ENCODE results near the gene TOGARAM1. TPM values are rescaled to one million over a fixed set of nuclear protein-coding genes. Genes with fewer than 3 reads are reported as not detected.

TOGARAM1 gene
- total RNA-seq, 4 donors from 2014 or later: 6.3 to 19.1 (median 9.7) TPM

DNA sequence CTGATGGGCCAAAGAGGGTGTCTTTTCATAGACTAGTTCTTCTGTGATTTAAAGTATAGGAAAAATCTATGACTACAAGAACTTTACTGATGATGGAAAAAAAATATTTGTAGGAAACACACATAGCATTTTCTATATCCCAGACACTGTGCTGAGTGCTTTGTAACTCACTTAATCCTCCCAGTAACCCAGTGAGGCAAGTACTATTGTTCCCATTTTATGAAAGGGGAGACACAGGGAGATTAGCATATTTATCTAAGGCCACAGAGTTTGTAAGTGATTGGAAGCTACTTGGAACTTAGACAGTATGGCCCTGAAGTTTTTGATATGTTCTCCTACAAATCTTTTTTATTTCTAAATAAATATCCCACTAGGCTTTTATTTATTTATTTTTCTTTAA lies 141.8 kb downstream of the TOGARAM1 start:
- Histone ChIP-seq H3K36me3 (peaks cover 0 to 76% of the 10 kb centered on the region in 2 donors), H3K4me3 (no peak overlapping the region), H3K27ac (no peak overlapping the region), H3K4me1 (peaks cover 0 to 9% of the 10 kb centered on the region in 2 donors), H3K9me3 (no peaks in the 10 kb centered on the region), H3K27me3 (no peaks in the 10 kb centered on the region)
- TF ChIP-seq, protein P1, sequence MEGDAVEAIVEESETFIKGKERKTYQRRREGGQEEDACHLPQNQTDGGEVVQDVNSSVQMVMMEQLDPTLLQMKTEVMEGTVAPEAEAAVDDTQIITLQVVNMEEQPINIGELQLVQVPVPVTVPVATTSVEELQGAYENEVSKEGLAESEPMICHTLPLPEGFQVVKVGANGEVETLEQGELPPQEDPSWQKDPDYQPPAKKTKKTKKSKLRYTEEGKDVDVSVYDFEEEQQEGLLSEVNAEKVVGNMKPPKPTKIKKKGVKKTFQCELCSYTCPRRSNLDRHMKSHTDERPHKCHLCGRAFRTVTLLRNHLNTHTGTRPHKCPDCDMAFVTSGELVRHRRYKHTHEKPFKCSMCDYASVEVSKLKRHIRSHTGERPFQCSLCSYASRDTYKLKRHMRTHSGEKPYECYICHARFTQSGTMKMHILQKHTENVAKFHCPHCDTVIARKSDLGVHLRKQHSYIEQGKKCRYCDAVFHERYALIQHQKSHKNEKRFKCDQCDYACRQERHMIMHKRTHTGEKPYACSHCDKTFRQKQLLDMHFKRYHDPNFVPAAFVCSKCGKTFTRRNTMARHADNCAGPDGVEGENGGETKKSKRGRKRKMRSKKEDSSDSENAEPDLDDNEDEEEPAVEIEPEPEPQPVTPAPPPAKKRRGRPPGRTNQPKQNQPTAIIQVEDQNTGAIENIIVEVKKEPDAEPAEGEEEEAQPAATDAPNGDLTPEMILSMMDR (IDR thresholded peaks at IDR 0.05 in 4 of 5, conservative IDR thresholded peaks at IDR 0.05 in 1 of 5): no peak
- TF ChIP-seq POLR2A (IDR thresholded peaks at IDR 0.05): no peak
- DNase-seq (no peak), ATAC-seq (no peak)
- intact Hi-C loops (cut with DNase I; ENCODE audit: low total_unique reads) (no loop called here), in situ Hi-C loops (cut with MboI; ENCODE audit: low sequenced_read_pairs in 4 of 4) (no loop called here)

- in situ Hi-C loops (cut with MboI; ENCODE audit: low sequenced_read_pairs in 4 of 4): no loop called here
- no peak overlapping the region for H3K4me3 ChIP-seq
- H3K27me3 ChIP-seq: no peaks in the 10 kb centered on the region
- no peak for ATAC-seq
- TF ChIP-seq, protein P1 (IDR thresholded peaks at IDR 0.05 in 4 of 5, conservative IDR thresholded peaks at IDR 0.05 in 1 of 5): no peak
- no peak for TF ChIP-seq POLR2A (IDR thresholded peaks at IDR 0.05)
- H3K36me3 ChIP-seq: peaks cover 0 to 77% of the 10 kb centered on the region in 2 donors
- no peaks in the 10 kb centered on the region for H3K9me3 ChIP-seq
- DNase-seq: no peak
- intact Hi-C loops (cut with DNase I; ENCODE audit: low total_unique reads): no loop called here
- peaks cover 0 to 9% of the 10 kb centered on the region in 2 donors for H3K4me1 ChIP-seq
- no peak overlapping the region for H3K27ac ChIP-seq
Measured at GRCh38 chr14:45104561-45104960, 142.6 kb downstream of the TOGARAM1 start.

DNA sequence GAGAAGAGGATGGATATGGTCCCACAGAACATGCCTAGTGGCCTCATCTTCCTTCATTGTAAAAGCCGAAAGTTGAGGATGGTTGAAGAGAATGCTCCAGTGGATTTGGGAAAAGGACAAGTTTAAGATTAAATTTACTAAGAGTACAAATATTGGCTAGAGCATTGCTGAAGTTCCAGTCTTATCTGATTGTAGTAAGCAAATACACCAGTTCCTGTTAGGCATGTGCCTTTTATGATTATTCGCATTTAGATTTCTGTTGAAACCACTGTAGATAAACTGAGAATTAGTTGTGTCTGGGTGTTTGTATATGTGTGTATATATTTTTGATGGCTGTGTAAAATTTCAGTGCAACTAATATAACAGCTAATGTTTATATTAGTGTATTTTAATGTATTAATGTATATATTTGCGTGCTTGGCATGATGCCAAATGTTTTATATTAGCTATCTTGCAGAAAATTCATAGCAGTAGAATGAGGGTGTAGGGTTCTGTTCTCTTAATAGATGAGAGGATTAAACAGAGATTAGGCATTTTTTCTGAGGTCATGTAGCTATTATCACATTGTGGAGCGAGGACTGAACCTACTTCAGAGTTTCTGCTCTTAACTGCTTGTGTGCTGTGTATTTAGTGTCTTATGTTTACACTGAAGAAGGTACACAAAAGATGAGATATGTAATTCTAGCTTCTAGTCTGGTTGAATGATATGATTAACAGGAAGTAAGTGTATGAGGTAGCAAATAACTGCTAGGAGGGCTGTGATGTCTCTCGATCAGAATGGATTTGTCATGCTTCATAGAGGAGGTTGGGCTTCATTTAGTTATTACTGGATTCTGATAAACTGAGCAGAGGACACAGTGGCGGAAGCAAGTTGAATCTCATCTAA lies 151.1 kb downstream of the TOGARAM1 start:
- in situ Hi-C loops (cut with MboI; ENCODE audit: low sequenced_read_pairs in 4 of 4): no loop called here
- DNase-seq: no peak
- peaks cover 9 to 91% of the 10 kb centered on the region in 2 donors for H3K36me3 ChIP-seq

GRCh38 chr14:45114327-45114726 lies 152.3 kb downstream of the TOGARAM1 start:
- ATAC-seq: no peak
- TF ChIP-seq, protein P1 (IDR thresholded peaks at IDR 0.05 in 4 of 5, conservative IDR thresholded peaks at IDR 0.05 in 1 of 5): no peak
- TF ChIP-seq POLR2A (IDR thresholded peaks at IDR 0.05): no peak
- in situ Hi-C loops (cut with MboI; ENCODE audit: low sequenced_read_pairs in 4 of 4): no loop called here
- no peaks in the 10 kb centered on the region for H3K9me3 ChIP-seq
- intact Hi-C loops (cut with DNase I; ENCODE audit: low total_unique reads): no loop called here
- H3K27ac ChIP-seq: no peak overlapping the region
- H3K4me3 ChIP-seq: no peak overlapping the region
- peaks cover 7 to 8% of the 10 kb centered on the region in 2 donors for H3K4me1 ChIP-seq
- no peaks in the 10 kb centered on the region for H3K27me3 ChIP-seq
- H3K36me3 ChIP-seq: peaks cover 9 to 93% of the 10 kb centered on the region in 2 donors
- no peak for DNase-seq

More for the DNA sequence above, 151.1 kb downstream of the TOGARAM1 start:
- H3K4me1 ChIP-seq: peaks cover 7 to 8% of the 10 kb centered on the region in 2 donors
- no peak overlapping the region for H3K27ac ChIP-seq
- no peak for TF ChIP-seq POLR2A (IDR thresholded peaks at IDR 0.05)
- TF ChIP-seq, protein P1 (IDR thresholded peaks at IDR 0.05 in 4 of 5, conservative IDR thresholded peaks at IDR 0.05 in 1 of 5): no peak
- no peak overlapping the region for H3K4me3 ChIP-seq
- H3K27me3 ChIP-seq: no peaks in the 10 kb centered on the region
- intact Hi-C loops (cut with DNase I; ENCODE audit: low total_unique reads): no loop called here
- no peak for ATAC-seq
- no peaks in the 10 kb centered on the region for H3K9me3 ChIP-seq

Measured in gastrocnemius medialis (tissue), 4 donors.